ENCODE data around the gene CGA. TPM values are rescaled to one million over a fixed set of nuclear protein-coding genes. Genes with fewer than 3 reads are reported as not detected.

CGA gene
- polyA plus RNA-seq, 1 of the 3 experiments (the other 2 are of a cell fraction) = 0.10 TPM

- Histone ChIP-seq H3F3A (replicated peaks; ENCODE audit: insufficient read depth) (no peaks in the 10 kb centered on the region), H2AFZ (ENCODE audit: low read depth) (no peak overlapping the region), H3K4me3 (ENCODE audit: low read depth in 2 of 2, low read length in 1 of 2) (no peak overlapping the region), H3K79me2 (ENCODE audit: insufficient read depth) (no peaks in the 10 kb centered on the region), H3K4me2 (no peak overlapping the region), H3K27ac (ENCODE audit: low read depth in 2 of 2, low read length in 1 of 2) (no peak overlapping the region), H3K9me2 (no peaks in the 10 kb centered on the region), H3K4me1 (ENCODE audit: control insufficient read depth in 1 of 2, insufficient read depth in 2 of 2, low read depth in 1 of 2, low read length in 1 of 2) (no peaks in the 10 kb centered on the region), H3K9ac (no peak overlapping the region), H3K27me3 (ENCODE audit: insufficient read depth) (no peaks in the 10 kb centered on the region), H3K9me3 (no peaks in the 10 kb centered on the region), H3K36me3 (replicated peaks in 1 of 2; ENCODE audit: control insufficient read depth in 1 of 2, insufficient read depth in 2 of 2, low read length in 1 of 2) (no peaks in the 10 kb centered on the region), H4K20me1 (ENCODE audit: insufficient read depth) (no peaks in the 10 kb centered on the region)
- no peak for DNase-seq
- CTCF ChIA-PET = interaction anchor here (0.7 to 2.2 kb wide), 2 partner anchors 21 to 33 kb away, joined by 3 to 6 read pairs; no protein-coding TSS in a partner anchor
- WGBS (ENCODE audit: low lambda C conversion rate) = 19% methylated on average over 5 of the region's 5 CpGs
- POLR2A ChIA-PET = no interaction called here
- TF ChIP-seq MAX (IDR thresholded peaks at IDR 0.05; ENCODE audit: low read depth) (no peak), EP300 (IDR thresholded peaks at IDR 0.05; ENCODE audit: borderline replicate concordance in 1 of 2, low read depth in 1 of 2, low read length in 1 of 2) (no peak), SIN3A (IDR thresholded peaks at IDR 0.05; ENCODE audit: borderline replicate concordance, low read depth, low read length) (no peak), CTCF (IDR thresholded peaks at IDR 0.05) (no peak), GATA2 (CRISPR knock-in tag; IDR thresholded peaks at IDR 0.05) (no peak), RAD21 (IDR thresholded peaks at IDR 0.05; ENCODE audit: low read length) (no peak), TAF1 (IDR thresholded peaks at IDR 0.05; ENCODE audit: borderline replicate concordance, low read depth, low read length) (no peak), USF1 (IDR thresholded peaks at IDR 0.05; ENCODE audit: borderline replicate concordance, low read depth) (no peak), PBX3 (IDR thresholded peaks at IDR 0.05) (no peak), SMC3 (IDR thresholded peaks at IDR 0.05; ENCODE audit: low read depth, low read length) (no peak), ZBTB33 (IDR thresholded peaks at IDR 0.05; ENCODE audit: borderline replicate concordance, low read depth) (no peak), CHD2 (IDR thresholded peaks at IDR 0.05; ENCODE audit: low read length, partially characterized antibody) (no peak), MXI1 (IDR thresholded peaks at IDR 0.05; ENCODE audit: low read depth, low read length) (no peak)
Measured at GRCh38 chr6:87045521-87046075, 49.3 kb downstream of the CGA start.

Data from SK-N-SH (cell line).